C4-2B (cell line): ENCODE measurements around the gene FAXC.

Source experiments
- H3K27ac ChIP-seq: fragments of 450-650 bp; 2 replicates; pipeline ENCODE4 v1.5.1; 2017
- CTCF ChIP-seq: fragments of 450-650 bp; conservative IDR thresholded peaks from 2 replicates; pipeline ENCODE4 v1.5.1; 2017; ENCODE audit warnings: mild to moderate bottlenecking
- ZFX ChIP-seq: fragments of 450-650 bp; IDR thresholded peaks from 2 replicates; pipeline ENCODE4 v1.6.1; 2017

FAXC gene

GRCh38 chr6:99353126-99353525 lies 3.7 kb upstream of the FAXC start:
- TF ChIP-seq CTCF = no peak
- no peak for TF ChIP-seq ZFX
- H3K27ac ChIP-seq = no peak overlapping the region

- H3K27ac ChIP-seq = no peak overlapping the region
- TF ChIP-seq ZFX (no peak), CTCF (no peak)
Measured at GRCh38 chr6:99350573-99350972, 1.1 kb upstream of the FAXC start.

GRCh38 chr6:99348288-99349170 lies 945 bp downstream of the FAXC start:
- TF ChIP-seq CTCF (no peak), ZFX (no peak)
- peak overlapping the region; percentile 79; the same call in 1 of the 2 replicates for H3K27ac ChIP-seq

DNA sequence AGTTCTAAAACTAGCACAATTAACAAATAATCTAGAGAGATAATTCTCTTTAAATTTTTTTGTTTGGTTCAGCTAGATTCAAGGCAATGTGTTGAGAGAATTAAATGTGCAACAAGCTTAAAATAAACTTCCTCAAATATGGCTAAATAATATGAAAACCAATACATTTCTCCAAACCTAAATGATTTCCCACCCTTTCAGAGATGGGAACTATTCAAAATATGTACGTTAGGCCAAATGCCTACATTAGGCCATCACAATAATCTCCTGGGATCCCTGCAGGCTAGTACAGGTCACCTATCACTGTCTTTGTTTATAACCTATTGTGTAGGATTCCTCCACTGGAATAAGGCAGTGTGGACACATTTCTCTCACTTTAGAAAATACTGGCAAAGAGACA lies 1.7 kb downstream of the FAXC start:
- no peak overlapping the region for H3K27ac ChIP-seq
- TF ChIP-seq CTCF = no peak
- TF ChIP-seq ZFX = no peak

DNA sequence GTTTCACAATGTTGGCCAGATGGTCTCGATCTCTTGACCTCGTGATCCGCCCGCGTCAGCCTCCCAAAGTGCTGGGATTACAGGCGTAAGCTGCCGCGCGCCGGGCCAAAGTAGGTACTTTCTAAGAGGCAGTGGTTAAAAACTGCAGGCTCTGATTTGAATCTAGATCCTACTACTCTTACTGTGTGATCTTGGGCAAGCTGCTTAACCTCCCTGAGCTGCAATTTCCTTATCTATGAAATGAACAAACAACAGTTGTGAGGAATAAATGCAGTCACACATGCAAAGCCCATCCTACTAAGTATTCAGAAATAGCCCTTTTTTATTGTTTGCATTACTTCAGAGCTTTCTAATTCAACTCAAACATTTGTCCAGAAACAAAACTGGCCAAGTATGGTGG lies 2.9 kb downstream of the FAXC start:
- TF ChIP-seq CTCF = no peak
- TF ChIP-seq ZFX = no peak
- H3K27ac ChIP-seq = no peak overlapping the region

GRCh38 chr6:99345164-99345563 lies 4.3 kb downstream of the FAXC start:
- no peak overlapping the region for H3K27ac ChIP-seq
- no peak for TF ChIP-seq CTCF
- TF ChIP-seq ZFX = no peak

GRCh38 chr6:99344289-99344688 lies 5.2 kb downstream of the FAXC start:
- H3K27ac ChIP-seq = no peak overlapping the region
- TF ChIP-seq CTCF (no peak), ZFX (no peak)
